DMS79 (cell line): Measurements from ENCODE around the gene ICOS.
"Not testable (repeated sequence)": the region's sequence is repeated elsewhere in the genome, so short reads cannot be mapped to it uniquely, and the experiment has no call there.

Source experiments
- DNase-seq: peaks from one replicate; lab custom pipeline; 2025; lab: John Stamatoyannopoulos, UW

ICOS gene

GRCh38 chr2:203973676-203974075 is 37.1 kb downstream of the ICOS start:
- DNase-seq = no peak

GRCh38 chr2:203975912-203976311 is 39.3 kb downstream of the ICOS start:
- DNase-seq = no peak

GRCh38 chr2:203982276-203982675 is 45.7 kb downstream of the ICOS start:
- DNase-seq = no peak

GRCh38 chr2:203983064-203983715 is 46.6 kb downstream of the ICOS start:
- DNase-seq = no peak

GRCh38 chr2:203985978-203986377 is 49.4 kb downstream of the ICOS start:
- DNase-seq = not testable (repeated sequence)

GRCh38 chr2:203987959-203988358 is 51.4 kb downstream of the ICOS start:
- no peak for DNase-seq

GRCh38 chr2:203988500-203989260 is 52.1 kb downstream of the ICOS start:
- DNase-seq = no peak

GRCh38 chr2:203989521-203989920 is 53.0 kb downstream of the ICOS start:
- no peak for DNase-seq

GRCh38 chr2:203992509-203992908 is 55.9 kb downstream of the ICOS start:
- no peak for DNase-seq

GRCh38 chr2:203993011-203993410 is 56.4 kb downstream of the ICOS start:
- no peak for DNase-seq

GRCh38 chr2:203993560-203993959 is 57.0 kb downstream of the ICOS start:
- no peak for DNase-seq

GRCh38 chr2:203994735-203995134 is 58.2 kb downstream of the ICOS start:
- no peak for DNase-seq

GRCh38 chr2:203996692-203997091 is 60.1 kb downstream of the ICOS start:
- DNase-seq = no peak

- no peak for DNase-seq
These were observed 60.9 kb downstream of the ICOS start for GRCh38 chr2:203997481-203997880.

GRCh38 chr2:203997980-203998809 is 61.6 kb downstream of the ICOS start:
- peak; percentile 49 for DNase-seq

GRCh38 chr2:203999835-204000234 is 63.3 kb downstream of the ICOS start:
- DNase-seq = peak; percentile 64

- no peak for DNase-seq
These were observed 63.9 kb downstream of the ICOS start for GRCh38 chr2:204000446-204000845.

- no peak for DNase-seq
These were observed 66.9 kb downstream of the ICOS start for GRCh38 chr2:204003276-204003990.

GRCh38 chr2:204004912-204005311 is 68.3 kb downstream of the ICOS start:
- DNase-seq = no peak

- DNase-seq = no peak
These were observed 69.6 kb downstream of the ICOS start for GRCh38 chr2:204005940-204006721.

- DNase-seq = no peak
These were observed 71.8 kb downstream of the ICOS start for GRCh38 chr2:204008352-204008751.
